Activated naive CD8-positive, alpha-beta T cell treated with anti-CD3 and anti-CD28 coated beads, Interleukin-2, amount 10 ng/mL, durations not matched to agents 7 days and 5 days (primary cell): ENCODE measurements around the gene TPCN1. TPM values are rescaled to one million over a fixed set of nuclear protein-coding genes. Genes with fewer than 3 reads are reported as not detected.

ENCODE experiments used
- ATAC-seq: fragments of 150-1000 bp; cut with Tn5 transposase; one replicate; pipeline ENCODE4 v1.10.0; 2021; ENCODE audit warnings: low read depth, moderate library complexity
- POLR2A ChIA-PET: fragments of 350-600 bp; sonication (Branson Sonifier 250); formaldehyde crosslinking; loops from one replicate; lab custom pipeline; 2021; ENCODE audit warnings: antibody characterized with exemption; lab: Charles Lee
- DNase-seq: peaks from one replicate; pipeline ENCODE4 v3.0.0; 2021
- H3K27ac Mint-ChIP-seq: one replicate; pipeline ENCODE4 v1.8.0; 2022; ENCODE audit warnings: mild to moderate bottlenecking, mixed read lengths
- H3K27me3 Mint-ChIP-seq: one replicate; pipeline ENCODE4 v1.8.0; 2022; ENCODE audit warnings: mild to moderate bottlenecking, moderate library complexity, mixed read lengths
- H3K36me3 Mint-ChIP-seq: one replicate; pipeline ENCODE4 v1.8.0; 2021; ENCODE audit warnings: mild to moderate bottlenecking, mixed read lengths
- H3K4me1 Mint-ChIP-seq: one replicate; pipeline ENCODE4 v1.8.0; 2021; ENCODE audit warnings: mixed read lengths
- H3K4me3 Mint-ChIP-seq: one replicate; pipeline ENCODE4 v1.8.0; 2022; ENCODE audit warnings: mild to moderate bottlenecking, moderate library complexity, mixed read lengths
- H3K9me3 Mint-ChIP-seq: one replicate; pipeline ENCODE4 v1.8.0; 2021; ENCODE audit warnings: mixed read lengths
- total RNA-seq, 2 experiments: library from RNA; stranded (reverse); gene quantifications; one replicate each; pipeline ENCODE4 v1.2.3, GENCODE V29; 2021

The TPCN1 gene
- total RNA-seq, 2 experiments from 2014 or later: 29.9 to 32.0 TPM

DNA sequence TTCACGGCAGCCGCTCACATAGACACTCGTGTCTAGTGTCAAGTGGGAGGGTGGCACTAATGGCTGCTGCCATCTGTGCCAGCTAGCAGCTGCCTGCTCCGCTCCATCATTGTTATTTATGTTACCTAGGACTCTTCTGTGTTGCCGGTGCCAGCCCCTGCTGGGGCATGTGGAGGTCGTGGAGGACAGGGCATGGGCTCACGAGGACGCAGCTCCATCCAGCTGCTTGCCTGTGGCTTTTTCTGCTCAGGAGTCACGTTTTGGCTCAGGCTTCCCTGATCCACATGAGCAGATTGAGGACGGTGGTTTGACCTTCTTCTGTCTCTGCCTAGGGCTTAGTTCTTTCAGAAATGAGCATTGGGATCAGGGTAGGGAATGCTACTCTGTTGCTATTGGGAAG is 31.2 kb downstream of the TPCN1 start:
- peaks cover 30% of the 10 kb centered on the region for H3K36me3 Mint-ChIP-seq
- no peak overlapping the region for H3K4me3 Mint-ChIP-seq
- H3K27me3 Mint-ChIP-seq: no peaks in the 10 kb centered on the region
- H3K4me1 Mint-ChIP-seq: peaks cover 3% of the 10 kb centered on the region
- H3K9me3 Mint-ChIP-seq: peaks cover 2% of the 10 kb centered on the region
- ATAC-seq (no peak), DNase-seq (no peak)
- no peak overlapping the region for H3K27ac Mint-ChIP-seq
- POLR2A ChIA-PET: no interaction called here

DNA sequence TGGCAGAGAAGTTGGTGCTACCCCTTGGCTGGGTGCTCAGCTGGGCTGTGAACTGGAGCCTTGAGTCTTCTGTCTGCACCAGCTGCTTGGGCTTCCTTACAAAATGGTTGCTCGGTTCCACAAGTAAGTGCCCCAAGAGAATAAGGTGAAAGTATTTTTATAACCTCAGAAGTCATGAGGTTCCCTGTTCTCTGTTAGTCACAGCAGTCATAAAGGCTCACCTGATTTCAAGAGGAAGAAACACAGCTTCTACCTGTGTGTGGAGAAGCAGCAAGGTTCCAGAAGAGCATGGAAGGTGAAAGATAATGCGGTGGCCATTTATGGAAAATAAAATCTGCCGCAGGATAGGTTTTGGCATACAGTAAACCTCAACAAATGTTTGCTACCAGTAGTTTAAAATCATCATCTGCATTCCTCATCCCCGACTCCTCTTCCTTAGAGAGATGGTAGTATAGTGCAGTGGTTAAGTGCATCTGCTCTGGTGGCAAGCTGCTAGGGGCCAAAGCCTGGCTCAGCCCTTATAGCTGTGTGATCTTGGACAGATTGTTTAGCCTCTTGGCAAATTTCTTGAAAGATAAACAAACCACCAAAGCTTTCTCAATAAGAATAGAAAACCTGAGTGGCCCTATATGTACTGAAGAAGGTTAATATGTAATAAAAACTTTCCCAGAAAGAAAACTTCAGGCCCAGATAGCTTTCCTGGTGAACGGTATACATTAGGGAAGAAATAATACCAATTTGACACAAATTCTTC is 32.4 kb downstream of the TPCN1 start:
- Mint-ChIP-seq H3K27ac (no peak overlapping the region), H3K4me3 (no peak overlapping the region), H3K36me3 (peaks cover 34% of the 10 kb centered on the region), H3K4me1 (peaks cover under 1% of the 10 kb centered on the region), H3K27me3 (no peaks in the 10 kb centered on the region), H3K9me3 (peaks cover 2% of the 10 kb centered on the region)
- ATAC-seq (no peak), DNase-seq (no peak)
- POLR2A ChIA-PET: no interaction called here

DNA sequence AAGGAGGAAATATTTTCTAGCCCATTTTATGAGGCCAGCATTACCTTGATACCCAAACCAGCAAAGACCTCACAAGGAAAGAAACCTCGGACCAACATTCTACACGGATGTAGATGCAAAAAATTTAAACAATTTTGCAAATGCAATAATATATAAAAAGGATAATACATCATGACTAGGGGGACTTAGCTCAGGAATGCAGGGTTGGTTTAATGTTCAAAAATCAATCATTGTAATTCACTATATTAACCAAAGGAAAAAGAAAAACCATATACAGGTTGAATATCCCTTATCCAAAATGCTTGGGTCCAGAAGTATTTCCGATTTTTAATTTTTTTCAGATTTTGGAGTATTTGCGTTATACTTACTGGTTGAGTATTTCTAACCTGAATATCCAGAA is 33.0 kb downstream of the TPCN1 start:
- Mint-ChIP-seq H3K36me3 (peaks cover 38% of the 10 kb centered on the region), H3K27me3 (no peaks in the 10 kb centered on the region), H3K4me1 (peaks cover 3% of the 10 kb centered on the region), H3K27ac (no peak overlapping the region), H3K9me3 (peaks cover 2% of the 10 kb centered on the region), H3K4me3 (no peak overlapping the region)
- DNase-seq (no peak), ATAC-seq (no peak)
- POLR2A ChIA-PET: interaction anchor here (1.2 kb wide), 1 partner anchor 10 kb away, joined by 3 read pairs; no protein-coding TSS in a partner anchor

DNA sequence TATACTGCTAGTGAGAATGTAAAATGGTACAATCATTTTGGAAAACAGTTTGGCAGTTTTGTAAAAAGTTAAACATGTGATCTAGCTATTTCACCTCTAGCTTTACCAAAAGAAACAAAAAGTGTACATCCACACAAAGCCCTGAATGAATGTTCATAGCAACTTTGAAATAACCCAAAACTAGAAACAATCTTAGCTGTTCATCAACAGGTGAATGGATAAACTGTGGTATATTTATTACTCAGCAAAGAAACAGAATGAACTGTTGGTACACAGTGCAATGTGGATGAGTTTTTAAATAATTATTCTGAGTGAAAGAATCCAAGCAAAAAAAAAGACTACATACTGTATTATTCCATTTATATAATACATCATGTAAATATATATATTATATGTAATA is 36.3 kb downstream of the TPCN1 start:
- ATAC-seq (no peak), DNase-seq (no peak)
- Mint-ChIP-seq H3K4me1 (peaks cover 25% of the 10 kb centered on the region), H3K27me3 (no peaks in the 10 kb centered on the region), H3K27ac (no peak overlapping the region), H3K4me3 (no peak overlapping the region), H3K9me3 (peaks cover 2% of the 10 kb centered on the region), H3K36me3 (peaks cover 31% of the 10 kb centered on the region)
- POLR2A ChIA-PET: interaction anchor here (0.7 kb wide), 1 partner anchor 24 kb away, joined by 4 read pairs; no protein-coding TSS in a partner anchor

DNA sequence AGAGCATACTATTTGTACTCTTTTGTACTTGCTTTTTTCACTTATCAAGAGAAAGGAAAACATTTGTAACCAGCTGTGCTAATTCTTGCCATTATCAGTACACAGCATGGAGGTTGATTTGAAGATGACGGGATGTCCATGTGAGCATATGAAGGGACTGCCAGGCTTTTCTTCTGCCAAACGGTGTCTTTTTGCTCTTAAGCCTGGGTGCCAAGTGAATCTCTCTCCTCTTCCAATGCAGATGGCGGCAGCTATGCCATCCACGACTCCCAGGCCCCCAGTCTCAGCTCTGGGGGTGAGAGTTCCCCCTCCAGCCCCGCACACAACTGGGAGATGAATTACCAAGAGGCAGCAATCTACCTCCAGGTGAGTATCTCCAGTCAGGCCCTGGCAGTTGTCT is 38.9 kb downstream of the TPCN1 start:
- Mint-ChIP-seq H3K27ac (peak overlapping the region; percentile 54), H3K27me3 (no peaks in the 10 kb centered on the region), H3K36me3 (peaks cover 14% of the 10 kb centered on the region), H3K4me3 (no peak overlapping the region), H3K4me1 (peaks cover 42% of the 10 kb centered on the region), H3K9me3 (no peaks in the 10 kb centered on the region)
- no peak for ATAC-seq
- no peak for DNase-seq
- POLR2A ChIA-PET: interaction anchor here (1.0 to 2.4 kb wide), 2 partner anchors 38 to 52 kb away, joined by 3 to 13 read pairs; partner anchors contain the start of gene TPCN1

DNA sequence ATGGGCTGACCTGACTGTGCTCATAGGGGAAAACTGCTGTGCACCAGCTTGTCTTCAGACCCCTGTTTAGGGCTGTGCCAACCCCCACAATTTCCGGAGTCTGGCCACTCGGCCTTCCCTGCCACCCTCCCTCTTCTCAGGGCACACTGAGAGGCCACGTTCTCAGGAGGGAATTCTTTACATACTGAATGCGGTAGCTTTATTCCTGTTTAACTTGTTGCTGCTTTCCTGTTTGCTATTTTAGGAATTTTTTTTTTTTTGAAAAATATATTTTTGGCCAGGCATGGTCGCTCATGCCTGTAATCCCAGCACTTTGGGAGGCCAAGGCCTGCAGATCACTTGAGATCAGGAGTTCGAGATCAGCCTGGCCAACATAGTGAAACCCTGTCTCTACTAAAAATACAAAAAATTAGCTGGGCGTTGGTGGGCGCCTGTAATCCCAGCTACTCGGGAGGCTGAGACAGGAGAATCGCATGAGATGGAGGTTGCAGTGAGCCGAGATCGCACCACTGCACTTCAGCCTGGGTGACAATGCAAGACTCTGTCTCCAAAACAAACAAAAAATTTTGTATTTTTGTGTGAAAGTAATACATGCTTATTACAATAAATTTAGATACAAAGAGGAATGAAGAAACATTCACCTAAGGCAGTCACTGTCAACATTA is 39.5 kb downstream of the TPCN1 start:
- peaks cover 15% of the 10 kb centered on the region for H3K36me3 Mint-ChIP-seq
- DNase-seq (no peak), ATAC-seq (no peak)
- no peaks in the 10 kb centered on the region for H3K9me3 Mint-ChIP-seq
- no peak overlapping the region for H3K4me3 Mint-ChIP-seq
- peaks cover 44% of the 10 kb centered on the region for H3K4me1 Mint-ChIP-seq
- H3K27ac Mint-ChIP-seq: no peak overlapping the region
- POLR2A ChIA-PET: interaction anchor here (0.7 to 2.4 kb wide), 3 partner anchors 38 to 282 kb away, joined by 3 to 13 read pairs (median 5); partner anchors contain the start of genes OAS2 and TPCN1
- H3K27me3 Mint-ChIP-seq: no peaks in the 10 kb centered on the region

DNA sequence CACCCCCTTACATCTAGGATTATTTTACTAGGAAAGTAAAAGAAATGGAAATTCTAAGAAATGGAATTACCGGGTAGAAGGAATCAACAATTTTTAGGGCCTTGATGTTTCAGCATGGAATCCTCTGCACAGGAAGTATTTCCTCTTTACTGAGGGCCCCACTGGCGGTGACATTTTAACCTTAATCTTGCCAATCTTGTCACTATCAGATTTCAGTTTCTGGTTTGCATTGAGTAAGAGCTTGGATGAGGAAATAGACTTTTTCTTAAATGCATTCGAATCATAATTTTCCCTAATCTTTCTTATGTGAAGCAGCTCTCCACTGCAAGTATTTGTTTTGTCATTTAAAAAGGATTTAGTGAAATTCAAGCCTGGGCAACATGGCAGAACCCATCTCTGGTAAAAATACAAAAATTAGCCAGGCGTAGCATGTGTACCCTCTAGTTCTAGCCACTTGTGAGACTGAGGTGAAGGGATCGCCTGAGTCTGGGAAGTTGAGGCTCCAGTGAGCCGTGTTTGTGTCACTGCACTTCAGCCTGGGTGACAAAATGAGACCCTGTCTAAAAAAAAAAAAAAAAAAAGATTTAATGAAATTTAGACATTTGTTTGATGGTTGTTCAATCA is 40.7 kb downstream of the TPCN1 start:
- POLR2A ChIA-PET: interaction anchor here (1.1 to 2.4 kb wide), 3 partner anchors 11 to 54 kb away, joined by 3 to 13 read pairs (median 3); partner anchors contain the start of gene TPCN1
- H3K4me1 Mint-ChIP-seq: peaks cover 48% of the 10 kb centered on the region
- H3K27ac Mint-ChIP-seq: peak overlapping the region; percentile 92
- no peaks in the 10 kb centered on the region for H3K9me3 Mint-ChIP-seq
- H3K36me3 Mint-ChIP-seq: peaks cover 22% of the 10 kb centered on the region
- no peaks in the 10 kb centered on the region for H3K27me3 Mint-ChIP-seq
- no peak for DNase-seq
- peak overlapping the region; percentile 71 for H3K4me3 Mint-ChIP-seq
- peak; percentile 88 for ATAC-seq

DNA sequence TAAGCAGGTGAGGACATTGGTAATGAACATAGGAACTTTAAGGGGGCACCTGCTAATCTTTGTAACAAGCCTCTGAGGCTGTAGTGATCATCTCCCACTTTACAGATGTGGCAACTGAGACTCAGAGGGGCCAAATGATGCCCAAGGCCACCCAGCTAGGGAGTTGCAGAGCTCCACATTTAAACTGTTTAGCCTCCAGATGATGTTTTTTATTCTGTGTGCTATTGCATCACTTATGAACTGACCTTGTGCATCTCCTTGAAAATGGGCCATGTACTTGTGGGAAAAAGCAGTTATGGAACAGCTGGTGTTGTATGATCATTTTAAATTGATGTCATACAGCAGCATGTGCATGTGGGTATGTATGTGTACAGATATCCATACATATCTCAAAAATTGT is 41.4 kb downstream of the TPCN1 start:
- no peaks in the 10 kb centered on the region for H3K27me3 Mint-ChIP-seq
- peak overlapping the region; percentile 92 for H3K27ac Mint-ChIP-seq
- no peak for ATAC-seq
- peaks cover 24% of the 10 kb centered on the region for H3K36me3 Mint-ChIP-seq
- peaks cover 49% of the 10 kb centered on the region for H3K4me1 Mint-ChIP-seq
- H3K4me3 Mint-ChIP-seq: peak overlapping the region; percentile 35
- no peaks in the 10 kb centered on the region for H3K9me3 Mint-ChIP-seq
- POLR2A ChIA-PET: no interaction called here
- no peak for DNase-seq

DNA sequence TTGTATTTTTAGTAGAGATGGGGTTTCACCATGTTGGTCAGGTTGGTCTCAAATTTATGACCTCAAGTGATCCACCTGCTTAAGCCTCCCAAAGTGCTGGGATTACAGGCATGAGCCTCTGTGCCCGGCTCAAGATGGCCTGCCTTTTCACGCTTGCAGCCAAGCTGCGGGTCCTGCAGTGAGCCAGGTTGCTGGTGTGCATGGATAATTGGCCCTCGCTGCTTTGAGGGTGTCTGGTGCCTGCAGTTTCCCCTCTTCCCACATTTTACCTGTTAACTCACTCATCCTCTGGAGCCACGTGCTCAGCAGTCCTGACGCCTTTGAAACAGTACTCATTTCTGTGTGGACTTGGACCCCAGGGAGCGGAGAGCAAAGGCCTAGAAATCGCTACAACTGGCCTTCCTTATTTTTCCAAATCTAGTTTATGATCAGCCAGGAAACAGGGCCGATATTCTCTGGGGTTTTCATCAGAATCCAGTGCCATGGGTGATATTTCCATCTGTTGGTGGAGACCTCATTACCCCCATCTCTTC is 42.2 kb downstream of the TPCN1 start:
- H3K4me3 Mint-ChIP-seq: peak overlapping the region; percentile 28
- DNase-seq (no peak), ATAC-seq (no peak)
- peak overlapping the region; percentile 77 for H3K27ac Mint-ChIP-seq
- no peaks in the 10 kb centered on the region for H3K9me3 Mint-ChIP-seq
- POLR2A ChIA-PET: no interaction called here
- peaks cover 49% of the 10 kb centered on the region for H3K4me1 Mint-ChIP-seq
- H3K27me3 Mint-ChIP-seq: no peaks in the 10 kb centered on the region
- H3K36me3 Mint-ChIP-seq: peaks cover 28% of the 10 kb centered on the region

DNA sequence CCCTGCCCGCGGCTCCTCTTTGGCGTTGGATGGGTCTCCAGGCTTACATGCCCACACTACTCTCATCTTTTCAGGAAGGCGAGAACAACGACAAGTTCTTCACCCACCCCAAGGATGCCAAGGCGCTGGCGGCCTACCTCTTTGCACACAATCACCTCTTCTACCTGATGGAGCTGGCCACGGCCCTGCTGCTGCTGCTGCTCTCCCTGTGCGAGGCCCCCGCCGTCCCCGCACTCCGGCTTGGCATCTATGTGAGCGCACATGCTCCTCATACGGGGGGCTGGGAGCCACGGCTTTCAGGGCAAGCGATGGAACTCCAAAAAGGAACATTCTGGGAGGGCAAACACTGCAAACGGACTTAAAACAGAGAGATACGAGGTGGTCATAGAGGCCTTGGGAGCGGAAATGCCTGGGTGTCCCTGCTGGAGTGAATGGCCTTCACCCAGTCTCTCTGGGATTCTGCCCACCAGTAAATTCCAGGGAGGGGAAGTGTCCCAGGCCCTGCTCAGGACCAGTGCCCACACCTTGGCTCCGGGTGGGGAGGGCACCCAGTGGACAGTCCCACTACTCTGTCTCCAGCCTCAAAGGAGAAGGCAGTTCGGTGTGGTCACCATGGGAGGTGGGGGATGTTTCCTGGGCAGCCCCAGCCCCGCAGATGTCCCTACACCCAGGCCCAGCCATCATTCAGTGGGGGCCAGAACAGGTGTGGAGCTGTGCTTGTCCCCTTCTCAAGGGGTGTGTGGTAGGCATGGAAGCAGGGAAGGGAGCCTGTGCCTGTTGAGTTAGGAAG is 45.0 kb downstream of the TPCN1 start:
- no peak overlapping the region for H3K4me3 Mint-ChIP-seq
- peaks cover 34% of the 10 kb centered on the region for H3K4me1 Mint-ChIP-seq
- no peak for DNase-seq
- peak overlapping the region; percentile 56 for H3K27ac Mint-ChIP-seq
- no peak for ATAC-seq
- no peaks in the 10 kb centered on the region for H3K27me3 Mint-ChIP-seq
- H3K9me3 Mint-ChIP-seq: no peaks in the 10 kb centered on the region
- POLR2A ChIA-PET: no interaction called here
- peaks cover 23% of the 10 kb centered on the region for H3K36me3 Mint-ChIP-seq

DNA sequence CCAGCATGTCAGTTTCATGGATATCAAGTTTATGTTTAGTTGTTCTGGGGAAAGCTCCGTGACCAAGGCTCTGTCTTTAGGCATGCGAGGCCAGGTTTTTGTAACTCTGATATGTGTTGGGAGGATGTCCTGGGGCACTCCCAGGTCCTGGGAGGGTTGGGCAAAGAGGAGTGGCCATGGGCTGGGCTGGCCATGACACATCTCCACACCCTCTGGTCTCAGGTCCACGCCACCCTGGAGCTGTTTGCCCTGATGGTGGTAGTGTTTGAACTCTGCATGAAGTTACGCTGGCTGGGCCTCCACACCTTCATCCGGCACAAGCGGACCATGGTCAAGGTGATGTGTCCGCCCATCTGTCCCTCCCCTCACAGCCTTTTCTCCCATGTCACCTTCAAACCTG is 46.4 kb downstream of the TPCN1 start:
- H3K27me3 Mint-ChIP-seq: no peaks in the 10 kb centered on the region

DNA sequence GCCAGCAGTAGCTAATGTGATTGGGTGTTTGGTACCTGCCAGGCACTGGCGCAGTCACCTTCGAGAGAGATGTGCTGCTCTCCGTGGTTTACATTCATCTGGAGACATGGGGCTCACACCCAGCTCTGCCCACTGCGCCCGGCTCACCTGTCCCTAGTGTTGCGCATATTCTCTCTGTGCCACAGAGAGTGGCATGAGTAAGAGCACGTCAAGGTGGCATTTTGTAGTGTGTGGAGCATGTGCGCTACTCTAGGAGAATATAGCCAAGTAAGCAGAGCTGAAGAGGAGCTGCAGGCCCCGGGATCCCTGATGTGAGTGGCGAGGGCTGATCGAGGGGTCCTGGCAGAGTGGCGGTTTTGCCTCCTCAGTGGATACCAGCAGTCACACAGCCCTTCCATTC is 46.9 kb downstream of the TPCN1 start:
- H3K4me3 Mint-ChIP-seq: no peak overlapping the region
- DNase-seq (no peak), ATAC-seq (no peak)
- H3K27me3 Mint-ChIP-seq: no peaks in the 10 kb centered on the region
- POLR2A ChIA-PET: no interaction called here
- no peaks in the 10 kb centered on the region for H3K9me3 Mint-ChIP-seq
- no peak overlapping the region for H3K27ac Mint-ChIP-seq
- H3K36me3 Mint-ChIP-seq: peaks cover 23% of the 10 kb centered on the region
- H3K4me1 Mint-ChIP-seq: peaks cover 21% of the 10 kb centered on the region

More for the DNA sequence above, 46.4 kb downstream of the TPCN1 start:
- DNase-seq: no peak
- POLR2A ChIA-PET: no interaction called here
- Mint-ChIP-seq H3K9me3 (no peaks in the 10 kb centered on the region), H3K27ac (no peak overlapping the region), H3K36me3 (peaks cover 23% of the 10 kb centered on the region), H3K4me3 (no peak overlapping the region), H3K4me1 (peaks cover 24% of the 10 kb centered on the region)
- no peak for ATAC-seq
